ENCODE data around the gene NEGR1.

DNA sequence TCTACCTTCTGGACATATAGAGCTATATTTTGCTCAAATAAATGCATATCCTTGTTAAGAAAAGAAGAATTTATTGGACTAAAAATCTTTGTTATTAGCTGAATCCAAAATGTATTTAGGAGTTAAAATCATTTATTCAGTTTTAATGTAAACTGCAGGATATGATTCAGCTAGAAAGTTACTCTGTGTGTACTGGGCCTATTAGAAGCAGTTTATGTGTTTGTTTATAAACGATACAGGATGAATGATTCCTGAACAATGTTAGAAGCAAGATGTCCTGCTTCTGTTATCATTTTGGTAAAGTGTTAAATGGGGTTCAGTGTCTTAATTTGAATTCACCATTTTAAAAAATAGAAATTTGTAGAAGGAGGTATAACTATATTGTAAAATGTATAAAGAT is 652.3 kb downstream of the NEGR1 start:
- TF ChIP-seq POLR2A (IDR thresholded peaks at IDR 0.05), result no peak
- TF ChIP-seq, protein P1, sequence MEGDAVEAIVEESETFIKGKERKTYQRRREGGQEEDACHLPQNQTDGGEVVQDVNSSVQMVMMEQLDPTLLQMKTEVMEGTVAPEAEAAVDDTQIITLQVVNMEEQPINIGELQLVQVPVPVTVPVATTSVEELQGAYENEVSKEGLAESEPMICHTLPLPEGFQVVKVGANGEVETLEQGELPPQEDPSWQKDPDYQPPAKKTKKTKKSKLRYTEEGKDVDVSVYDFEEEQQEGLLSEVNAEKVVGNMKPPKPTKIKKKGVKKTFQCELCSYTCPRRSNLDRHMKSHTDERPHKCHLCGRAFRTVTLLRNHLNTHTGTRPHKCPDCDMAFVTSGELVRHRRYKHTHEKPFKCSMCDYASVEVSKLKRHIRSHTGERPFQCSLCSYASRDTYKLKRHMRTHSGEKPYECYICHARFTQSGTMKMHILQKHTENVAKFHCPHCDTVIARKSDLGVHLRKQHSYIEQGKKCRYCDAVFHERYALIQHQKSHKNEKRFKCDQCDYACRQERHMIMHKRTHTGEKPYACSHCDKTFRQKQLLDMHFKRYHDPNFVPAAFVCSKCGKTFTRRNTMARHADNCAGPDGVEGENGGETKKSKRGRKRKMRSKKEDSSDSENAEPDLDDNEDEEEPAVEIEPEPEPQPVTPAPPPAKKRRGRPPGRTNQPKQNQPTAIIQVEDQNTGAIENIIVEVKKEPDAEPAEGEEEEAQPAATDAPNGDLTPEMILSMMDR (IDR thresholded peaks at IDR 0.05), result no peak

Data from ovary (tissue), 3 donors.